ENCODE results near the gene ELP6. TPM values are rescaled to one million over a fixed set of nuclear protein-coding genes. Genes with fewer than 3 reads are reported as not detected.

The ELP6 gene
- total RNA-seq (20.0 and 35.2 TPM in 2 replicates), polyA plus RNA-seq (37.2 and 45.8 TPM in 2 replicates), polyA minus RNA-seq (ENCODE audit: low replicate concordance) (33.9 and 47.2 TPM in 2 replicates)
- polyA plus RNA-seq (2012), result 28.0 and 37.8 TPM in 2 replicates

GRCh38 chr3:47513125-47513929, at the start of gene ELP6:
Gene ELP6, minus strand, starts transcription at chr3:47513712. Its CDS starts 122 bp downstream, at chr3:47513590.
- Histone ChIP-seq H3K4me3 (replicated peaks in 1 of 4; ENCODE audit: control extremely low read depth in 1 of 4, insufficient read depth in 1 of 4, low read depth in 3 of 4, low read length in 4 of 4) (peak within 1 kb of the TSS; percentile 57 to 91 (median 87)), H4K20me1 (ENCODE audit: control insufficient read depth, extremely low read depth, insufficient read depth, low read length) (no peaks in the 10 kb centered on the region), H3K36me3 (ENCODE audit: control insufficient read depth, insufficient read depth, low read length) (peaks cover 5% of the 10 kb centered on the region), H3K4me2 (ENCODE audit: extremely low read depth, insufficient read depth, low read length) (peak within 1 kb of the TSS; percentile 94), H3K27ac (ENCODE audit: insufficient read depth, low read length) (peak within 1 kb of the TSS; percentile 90), H3K4me1 (ENCODE audit: control insufficient read depth, extremely low read depth, insufficient read depth, low read length) (peaks cover 4% of the 10 kb centered on the region), H3K79me2 (ENCODE audit: control insufficient read depth, insufficient read depth, low read length) (peaks cover 21% of the 10 kb centered on the region), H3K9ac (ENCODE audit: insufficient read depth, low read length) (peak within 1 kb of the TSS; percentile 79), H3K27me3 (ENCODE audit: control insufficient read depth, insufficient read depth, low read length) (no peaks in the 10 kb centered on the region), H3K9me3 (ENCODE audit: control insufficient read depth, insufficient read depth, low read depth, low read length) (no peaks in the 10 kb centered on the region), H2AFZ (ENCODE audit: low read length) (peak within 1 kb of the TSS; percentile 82)
- DNase-seq (ENCODE audit: low read depth in 2 of 2), result peak; percentile 94 to 96
- TF ChIP-seq CTCF (conservative IDR thresholded peaks at IDR 0.05 in 1 of 2, IDR thresholded peaks at IDR 0.05 in 1 of 2; ENCODE audit: low read depth in 1 of 2, low read length in 2 of 2) (peak in 1 of 2 donors; percentile 37), EZH2 (IDR thresholded peaks at IDR 0.05; ENCODE audit: low read length, missing control alignments) (no peak)

GRCh38 chr3:47556351-47556750, 42.8 kb upstream of the ELP6 start:
- DNase-seq (ENCODE audit: low read depth in 2 of 2), result no peak
- no peak overlapping the region for H3K4me3 ChIP-seq (replicated peaks in 1 of 4; ENCODE audit: control extremely low read depth in 1 of 4, insufficient read depth in 1 of 4, low read depth in 3 of 4, low read length in 4 of 4)
- H3K9me3 ChIP-seq (ENCODE audit: control insufficient read depth, insufficient read depth, low read depth, low read length), result no peaks in the 10 kb centered on the region
- H2AFZ ChIP-seq (ENCODE audit: low read length), result no peak overlapping the region
- H4K20me1 ChIP-seq (ENCODE audit: control insufficient read depth, extremely low read depth, insufficient read depth, low read length), result peaks cover 2% of the 10 kb centered on the region
- peaks cover 3% of the 10 kb centered on the region for H3K27me3 ChIP-seq (ENCODE audit: control insufficient read depth, insufficient read depth, low read length)
- TF ChIP-seq EZH2 (IDR thresholded peaks at IDR 0.05; ENCODE audit: low read length, missing control alignments), result no peak
- no peak for TF ChIP-seq CTCF (conservative IDR thresholded peaks at IDR 0.05 in 1 of 2, IDR thresholded peaks at IDR 0.05 in 1 of 2; ENCODE audit: low read depth in 1 of 2, low read length in 2 of 2)
- no peaks in the 10 kb centered on the region for H3K79me2 ChIP-seq (ENCODE audit: control insufficient read depth, insufficient read depth, low read length)
- no peaks in the 10 kb centered on the region for H3K4me1 ChIP-seq (ENCODE audit: control insufficient read depth, extremely low read depth, insufficient read depth, low read length)
- no peak overlapping the region for H3K27ac ChIP-seq (ENCODE audit: insufficient read depth, low read length)
- no peak overlapping the region for H3K4me2 ChIP-seq (ENCODE audit: extremely low read depth, insufficient read depth, low read length)
- H3K36me3 ChIP-seq (ENCODE audit: control insufficient read depth, insufficient read depth, low read length), result no peaks in the 10 kb centered on the region
- H3K9ac ChIP-seq (ENCODE audit: insufficient read depth, low read length), result no peak overlapping the region

GRCh38 chr3:47554335-47554734, 40.8 kb upstream of the ELP6 start:
- DNase-seq (ENCODE audit: low read depth in 2 of 2), result no peak
- Histone ChIP-seq H3K36me3 (ENCODE audit: control insufficient read depth, insufficient read depth, low read length) (no peaks in the 10 kb centered on the region), H3K4me3 (replicated peaks in 1 of 4; ENCODE audit: control extremely low read depth in 1 of 4, insufficient read depth in 1 of 4, low read depth in 3 of 4, low read length in 4 of 4) (no peak overlapping the region), H3K9ac (ENCODE audit: insufficient read depth, low read length) (no peak overlapping the region), H3K79me2 (ENCODE audit: control insufficient read depth, insufficient read depth, low read length) (no peaks in the 10 kb centered on the region), H3K27me3 (ENCODE audit: control insufficient read depth, insufficient read depth, low read length) (peaks cover 6% of the 10 kb centered on the region), H3K4me2 (ENCODE audit: extremely low read depth, insufficient read depth, low read length) (no peak overlapping the region), H3K4me1 (ENCODE audit: control insufficient read depth, extremely low read depth, insufficient read depth, low read length) (no peaks in the 10 kb centered on the region), H3K9me3 (ENCODE audit: control insufficient read depth, insufficient read depth, low read depth, low read length) (no peaks in the 10 kb centered on the region), H4K20me1 (ENCODE audit: control insufficient read depth, extremely low read depth, insufficient read depth, low read length) (peaks cover 2% of the 10 kb centered on the region), H3K27ac (ENCODE audit: insufficient read depth, low read length) (no peak overlapping the region), H2AFZ (ENCODE audit: low read length) (no peak overlapping the region)
- TF ChIP-seq EZH2 (IDR thresholded peaks at IDR 0.05; ENCODE audit: low read length, missing control alignments), result no peak
- TF ChIP-seq CTCF (conservative IDR thresholded peaks at IDR 0.05 in 1 of 2, IDR thresholded peaks at IDR 0.05 in 1 of 2; ENCODE audit: low read depth in 1 of 2, low read length in 2 of 2), result no peak
